ENCODE results near the gene FETUB. TPM values are rescaled to one million over a fixed set of nuclear protein-coding genes. Genes with fewer than 3 reads are reported as not detected.

Gene FETUB
- total and polyA plus RNA-seq, 2 of the 8 experiments (the other 6 are each of a cell fraction or from before 2014, with no cell fraction given): 0.15 TPM; not detected in 1

DNA sequence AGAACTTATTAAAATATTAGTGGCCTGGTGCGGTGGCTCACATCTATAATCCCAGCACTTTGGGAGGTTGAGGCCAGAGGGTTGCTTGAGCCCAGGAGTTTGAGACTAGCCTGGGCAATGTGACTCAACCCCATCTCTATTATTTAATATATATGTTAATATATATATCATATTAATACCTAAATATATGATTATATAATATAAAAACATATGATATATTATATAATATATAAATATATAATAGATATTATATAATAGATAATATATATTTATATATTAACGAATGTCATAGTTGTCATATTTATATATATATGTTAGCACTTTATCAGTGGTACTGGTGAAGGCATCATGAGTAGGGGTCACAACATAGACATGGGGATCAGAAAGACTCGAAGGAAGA lies 30.9 kb downstream of the FETUB start (continued):
- TF ChIP-seq RBBP5 (IDR thresholded peaks at IDR 0.05; ENCODE audit: borderline replicate concordance, low read depth, low read length) (no peak), FOSL1 (IDR thresholded peaks at IDR 0.05; ENCODE audit: insufficient read depth, low read depth, low read length) (no peak), SP4 (IDR thresholded peaks at IDR 0.05; ENCODE audit: low read length) (no peak), CHD2 (IDR thresholded peaks at IDR 0.05; ENCODE audit: low read length) (no peak), SIRT6 (IDR thresholded peaks at IDR 0.05; ENCODE audit: low read length) (no peak)
- TF ChIP-seq, protein P1, sequence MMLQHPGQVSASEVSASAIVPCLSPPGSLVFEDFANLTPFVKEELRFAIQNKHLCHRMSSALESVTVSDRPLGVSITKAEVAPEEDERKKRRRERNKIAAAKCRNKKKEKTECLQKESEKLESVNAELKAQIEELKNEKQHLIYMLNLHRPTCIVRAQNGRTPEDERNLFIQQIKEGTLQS (IDR thresholded peaks at IDR 0.05; ENCODE audit: insufficient read depth, low read depth, low read length): no peak
